Inferior parietal cortex (tissue), 1 donor: ENCODE measurements around the gene GPR62.
"Not testable (repeated sequence)": the region's sequence is repeated elsewhere in the genome, so short reads cannot be mapped to it uniquely, and the experiment has no call there.

Experiments used
- DNase-seq: peaks from one replicate; pipeline ENCODE4 v3.0.0-alpha.2; 2016; ENCODE audit errors: extremely low spot score

The GPR62 gene

GRCh38 chr3:51992017-51992682 is 37.0 kb downstream of the GPR62 start:
- no peak for DNase-seq

- DNase-seq, result not testable (repeated sequence)
These were observed 38.5 kb downstream of the GPR62 start for GRCh38 chr3:51993657-51994056.

- no peak for DNase-seq
These were observed 39.3 kb downstream of the GPR62 start for GRCh38 chr3:51994530-51994929.

- peak; percentile 95 for DNase-seq
These were observed 40.4 kb downstream of the GPR62 start, which contains the start of gene RPL29 for GRCh38 chr3:51995346-51996163. RPL29 (minus strand) TSS chr3:51995895; CDS start chr3:51995461, 434 bp downstream.

- DNase-seq, result no peak
These were observed 42.0 kb downstream of the GPR62 start for GRCh38 chr3:51997172-51997571.

GRCh38 chr3:51997935-51998596 is 42.9 kb downstream of the GPR62 start:
- no peak for DNase-seq

- no peak for DNase-seq
These were observed 43.6 kb downstream of the GPR62 start for GRCh38 chr3:51998774-51999173.

- no peak for DNase-seq
These were observed 44.7 kb downstream of the GPR62 start for GRCh38 chr3:51999846-52000245.

- peak; percentile 79 for DNase-seq
These were observed 46.3 kb downstream of the GPR62 start for GRCh38 chr3:52001443-52001974.

- no peak for DNase-seq
These were observed 47.6 kb downstream of the GPR62 start for GRCh38 chr3:52002748-52003147.

- peak; percentile 73 for DNase-seq
These were observed 49.1 kb downstream of the GPR62 start for GRCh38 chr3:52004163-52004787.

- no peak for DNase-seq
These were observed 49.8 kb downstream of the GPR62 start for GRCh38 chr3:52004906-52005395.

- DNase-seq, result no peak
These were observed 50.4 kb downstream of the GPR62 start for GRCh38 chr3:52005571-52005986.

- no peak for DNase-seq
These were observed 51.0 kb downstream of the GPR62 start for GRCh38 chr3:52006017-52006819.

GRCh38 chr3:52006820-52007133 is 51.6 kb downstream of the GPR62 start:
- no peak for DNase-seq
